Posterior cingulate gyrus (tissue), 11 donors: ENCODE measurements around the gene OR52B2.

Experiments used
- DNase-seq, 10 donors: peaks; one replicate each; pipeline versions ENCODE4 v3.0.0 to v3.0.0-alpha.2; 2020 to 2021; ENCODE audit warnings: mixed read lengths in 3 of 10
- intact Hi-C: fragments of 100-400 bp; cut with DNase I; formaldehyde crosslinking; loops from one replicate; pipeline ENCODE4 v1.15.1; 2023

OR52B2 gene

GRCh38 chr11:6170226-6170625, at the start of gene OR52B2:
TSS of gene OR52B2 (minus strand) at chr11:6170326. CDS start at chr11:6170326, 0 bp downstream.
- DNase-seq, result no peak
- intact Hi-C loops, result no loop called here

DNA sequence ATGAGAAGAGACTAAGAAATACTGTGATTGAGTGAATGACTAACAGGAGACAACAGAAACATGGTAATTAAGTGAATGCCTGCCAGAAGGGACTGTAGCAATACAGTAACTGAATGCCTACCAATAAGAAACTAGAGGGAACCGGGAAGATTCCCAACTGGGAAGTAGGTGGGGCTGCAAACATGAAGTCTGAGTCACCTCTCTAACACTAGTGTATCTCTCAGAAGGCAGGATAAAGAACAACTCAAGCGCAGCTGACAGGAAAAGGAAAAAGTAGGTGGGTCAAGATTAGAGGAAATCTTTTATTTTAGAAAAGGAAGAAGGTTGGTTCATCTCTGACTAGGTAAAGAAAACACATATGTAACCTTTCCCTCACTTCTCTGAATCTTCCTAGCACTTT, 49.2 kb upstream of the OR52B2 start:
- no peak for DNase-seq
- intact Hi-C loops, result no loop called here

GRCh38 chr11:6217722-6218121, 47.6 kb upstream of the OR52B2 start:
- no peak for DNase-seq
- intact Hi-C loops, result no loop called here

DNA sequence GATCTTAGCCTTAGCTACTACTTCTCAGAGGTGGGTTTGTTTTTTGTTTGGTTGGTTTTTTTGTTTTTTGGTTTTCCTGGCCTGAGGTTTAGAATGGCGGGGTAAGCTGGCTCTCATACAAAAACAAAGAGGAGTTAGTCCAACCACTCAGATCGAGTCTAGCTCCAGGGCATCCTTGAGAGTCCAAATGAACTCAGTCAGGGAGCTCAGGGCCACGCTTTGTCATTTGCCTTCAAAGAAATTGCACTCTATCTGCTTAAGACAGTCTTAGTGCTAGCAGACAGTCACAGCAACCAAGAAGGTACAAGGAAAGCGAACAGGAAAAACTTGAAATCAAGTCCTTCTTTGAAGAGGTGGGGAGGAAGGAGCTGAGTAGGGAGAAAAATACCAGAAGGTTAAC, 46.4 kb upstream of the OR52B2 start:
- DNase-seq, result no peak
- intact Hi-C loops, result no loop called here

GRCh38 chr11:6214530-6214929, 44.4 kb upstream of the OR52B2 start:
- DNase-seq, result peak in 1 of 10 donors; percentile 77
- intact Hi-C loops, result no loop called here

- DNase-seq, result peak in 1 of 10 donors; percentile 76
- intact Hi-C loops, result no loop called here
Measured at GRCh38 chr11:6210274-6210955, 40.3 kb upstream of the OR52B2 start.

- intact Hi-C loops, result no loop called here
- no peak for DNase-seq
Measured at GRCh38 chr11:6209801-6210200, 39.7 kb upstream of the OR52B2 start.

GRCh38 chr11:6206456-6207180, 36.5 kb upstream of the OR52B2 start:
- no peak for DNase-seq
- intact Hi-C loops, result no loop called here

DNA sequence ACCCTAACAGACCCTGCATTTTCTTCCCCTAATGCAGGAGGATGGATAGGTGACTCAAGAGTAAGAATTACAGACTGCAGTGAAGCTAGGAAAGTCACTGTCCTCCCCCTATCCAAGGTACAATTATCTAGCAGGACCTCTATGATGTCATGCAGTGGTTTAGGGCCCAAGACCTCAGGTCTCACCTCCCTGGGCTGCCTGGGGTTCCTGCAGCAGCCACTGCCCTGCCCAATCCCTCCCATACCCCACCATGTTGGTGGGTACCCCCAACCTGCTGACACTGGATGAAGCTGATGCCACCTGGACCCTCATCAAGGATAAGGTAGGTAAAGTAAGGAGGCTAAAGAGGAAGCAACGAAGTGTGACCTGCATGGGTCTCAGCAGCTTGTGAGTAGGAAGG, 35.2 kb upstream of the OR52B2 start, which contains the start of gene C11orf42:
Gene C11orf42 (plus strand): TSS at position 192 of the 400 bp plus-strand sequence. CDS start 59 bp downstream, at position 251.
- DNase-seq, result no peak
- intact Hi-C loops, result no loop called here

GRCh38 chr11:6204706-6205105, 34.6 kb upstream of the OR52B2 start:
- no peak for DNase-seq
- intact Hi-C loops, result no loop called here

- intact Hi-C loops, result no loop called here
Measured at GRCh38 chr11:6203327-6203726, 33.2 kb upstream of the OR52B2 start.

GRCh38 chr11:6202041-6202440, 31.9 kb upstream of the OR52B2 start:
- no peak for DNase-seq
- intact Hi-C loops, result no loop called here

More at GRCh38 chr11:6203327-6203726, 33.2 kb upstream of the OR52B2 start:
- no peak for DNase-seq

GRCh38 chr11:6201481-6201880, 31.4 kb upstream of the OR52B2 start:
- intact Hi-C loops, result no loop called here
- no peak for DNase-seq

DNA sequence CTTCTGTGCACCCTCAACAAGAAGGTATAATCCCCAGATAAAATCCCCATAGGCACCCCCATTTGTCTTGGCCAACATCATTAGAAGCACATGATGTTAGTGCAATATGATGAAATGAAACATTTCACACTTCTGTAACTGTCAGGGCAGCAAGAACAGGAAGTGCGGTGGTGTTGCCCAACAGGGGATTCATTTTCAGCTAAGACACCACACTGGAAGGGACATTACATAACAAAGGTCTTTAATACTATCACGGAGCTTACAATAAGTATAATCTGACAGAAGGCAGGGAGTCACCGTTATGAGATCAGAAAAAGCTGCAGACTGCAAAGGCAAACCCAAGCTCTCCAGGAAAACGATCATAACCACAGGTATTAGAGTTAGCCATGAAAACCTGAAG, 30.8 kb upstream of the OR52B2 start:
- DNase-seq, result peak in 1 of 10 donors; percentile 24

DNA sequence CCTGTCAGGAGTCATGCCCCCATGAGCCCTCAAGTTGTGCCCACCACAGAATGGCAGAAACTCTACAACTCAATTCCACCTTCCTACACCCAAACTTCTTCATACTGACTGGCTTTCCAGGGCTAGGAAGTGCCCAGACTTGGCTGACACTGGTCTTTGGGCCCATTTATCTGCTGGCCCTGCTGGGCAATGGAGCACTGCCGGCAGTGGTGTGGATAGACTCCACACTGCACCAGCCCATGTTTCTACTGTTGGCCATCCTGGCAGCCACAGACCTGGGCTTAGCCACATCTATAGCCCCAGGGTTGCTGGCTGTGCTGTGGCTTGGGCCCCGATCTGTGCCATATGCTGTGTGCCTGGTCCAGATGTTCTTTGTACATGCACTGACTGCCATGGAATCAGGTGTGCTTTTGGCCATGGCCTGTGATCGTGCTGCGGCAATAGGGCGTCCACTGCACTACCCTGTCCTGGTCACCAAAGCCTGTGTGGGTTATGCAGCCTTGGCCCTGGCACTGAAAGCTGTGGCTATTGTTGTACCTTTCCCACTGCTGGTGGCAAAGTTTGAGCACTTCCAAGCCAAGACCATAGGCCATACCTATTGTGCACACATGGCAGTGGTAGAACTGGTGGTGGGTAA, 29.2 kb upstream of the OR52B2 start, which contains the start of gene OR52W1:
Gene OR52W1 (plus strand): TSS at position 51 of the 637 bp plus-strand sequence. CDS start 0 bp downstream, at position 51.
- no peak for DNase-seq
- intact Hi-C loops, result no loop called here

More for the DNA sequence above, 30.8 kb upstream of the OR52B2 start:
- intact Hi-C loops, result no loop called here

DNA sequence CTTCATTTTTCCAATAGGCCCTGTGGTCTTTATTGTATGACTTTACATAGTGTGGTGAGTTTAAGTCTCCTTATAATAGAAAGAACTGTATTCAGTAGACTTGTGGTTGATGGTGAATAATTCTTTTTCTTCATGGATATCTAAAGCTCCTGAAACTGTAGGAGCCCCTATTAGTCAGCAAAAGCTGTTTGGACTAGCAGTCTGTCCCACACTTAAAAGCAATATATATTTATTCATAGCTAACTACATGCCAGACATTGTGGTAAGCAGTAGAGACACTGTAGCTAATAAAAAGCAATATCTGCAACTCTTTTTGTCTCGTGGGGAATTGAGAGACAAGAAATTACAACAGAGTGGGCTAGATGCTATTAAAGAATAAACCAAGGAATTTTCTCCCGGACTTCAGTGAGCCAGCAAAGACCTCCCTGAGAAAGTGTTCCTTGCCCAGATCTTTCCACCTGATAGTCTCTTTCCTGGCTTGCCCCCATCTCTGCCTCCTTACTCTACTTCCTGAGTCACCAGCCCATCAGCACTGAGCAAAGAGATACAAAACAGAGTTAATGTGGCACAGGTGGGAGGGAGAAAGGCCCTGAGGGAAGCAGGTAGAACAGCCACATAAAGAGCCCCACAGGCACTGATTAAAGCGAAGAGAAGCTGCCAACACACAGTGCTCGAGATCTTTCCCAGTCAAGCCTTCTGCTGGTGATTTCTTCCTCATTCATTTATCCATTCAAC, 27.5 kb upstream of the OR52B2 start:
- intact Hi-C loops, result no loop called here
- DNase-seq, result no peak

GRCh38 chr11:6196396-6196795, 26.3 kb upstream of the OR52B2 start:
- intact Hi-C loops, result no loop called here
- no peak for DNase-seq

GRCh38 chr11:6194065-6194581, 24.0 kb upstream of the OR52B2 start:
- DNase-seq, result no peak

DNA sequence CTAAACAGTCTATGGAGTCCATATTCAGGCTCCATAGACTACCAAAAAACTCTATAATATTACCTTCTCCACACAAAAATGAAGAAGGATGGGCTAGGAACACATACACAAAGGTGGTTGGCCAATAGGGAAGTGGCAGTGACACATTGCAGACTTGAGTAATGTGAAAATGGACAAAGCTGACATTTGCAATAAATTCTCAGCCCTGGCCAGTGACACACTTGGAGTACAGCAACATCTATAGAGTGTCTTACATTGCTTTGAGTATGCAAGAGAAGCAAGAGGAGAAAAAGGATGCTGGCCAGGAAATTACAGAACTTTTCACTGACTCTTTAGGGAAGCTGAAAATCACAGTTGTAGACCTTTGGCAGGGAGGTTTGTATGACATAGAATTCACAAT, 21.6 kb upstream of the OR52B2 start:
- intact Hi-C loops, result no loop called here

More at GRCh38 chr11:6194065-6194581, 24.0 kb upstream of the OR52B2 start:
- intact Hi-C loops, result no loop called here

DNA sequence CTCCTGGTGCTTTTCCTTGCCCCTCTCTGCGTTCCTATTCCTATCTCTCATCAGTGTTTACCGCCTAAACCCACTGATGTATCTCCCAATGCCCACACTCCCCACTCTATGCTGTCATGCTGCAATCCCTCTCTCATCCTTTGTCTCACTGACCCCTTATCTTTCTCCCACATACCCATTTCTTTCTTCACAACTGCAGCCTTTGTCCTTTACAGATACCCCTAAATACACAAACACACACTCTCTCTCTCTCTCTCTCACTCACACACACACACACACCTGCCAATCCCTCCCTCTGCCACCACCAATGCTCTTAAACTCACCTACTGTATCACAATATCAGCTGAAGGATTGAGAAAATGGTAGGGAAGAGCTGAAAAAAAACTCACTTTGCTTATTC, 5.3 kb upstream of the OR52B2 start:
- DNase-seq, result no peak
- intact Hi-C loops, result no loop called here

More for the DNA sequence above, 21.6 kb upstream of the OR52B2 start:
- DNase-seq, result no peak
